ENCODE measurements around the gene MRPS30. TPM values are rescaled to one million over a fixed set of nuclear protein-coding genes. Genes with fewer than 3 reads are reported as not detected.

Gene MRPS30
- total RNA-seq, 1 experiment from 2014 or later: 106 TPM

DNA sequence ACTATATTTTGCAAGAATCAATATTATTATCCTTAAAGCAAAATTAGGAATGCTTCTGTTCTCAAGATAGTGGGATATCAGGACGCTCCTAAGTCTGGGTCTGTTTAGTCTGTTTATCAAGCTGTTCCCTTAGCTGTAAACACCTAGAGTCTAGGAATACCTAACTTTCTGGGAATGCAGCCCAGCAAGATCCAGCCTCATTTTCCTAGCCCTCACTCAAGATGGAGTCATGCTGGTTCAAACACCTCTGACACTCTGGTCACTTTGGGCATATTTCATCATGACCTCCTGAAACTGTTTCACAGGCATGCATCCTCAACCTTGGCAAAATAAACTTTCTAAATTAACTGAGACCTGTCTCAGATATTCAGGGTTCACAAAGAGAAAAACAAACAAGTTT lies 14.4 kb upstream of the MRPS30 start:
- CTCF ChIA-PET: no interaction called here
- Histone ChIP-seq H4K20me1 (ENCODE audit: insufficient read depth) (no peaks in the 10 kb centered on the region), H3F3A (ENCODE audit: insufficient read depth, low read depth) (no peaks in the 10 kb centered on the region), H3K9me3 (ENCODE audit: insufficient read depth, low read depth) (peaks cover 6% of the 10 kb centered on the region; the same call in 1 of the 2 replicates), H3K36me3 (ENCODE audit: low read depth) (no peaks in the 10 kb centered on the region), H3K9me2 (ENCODE audit: insufficient read depth) (no peaks in the 10 kb centered on the region), H2AFZ (no peak overlapping the region), H3K4me1 (replicated peaks; ENCODE audit: insufficient read depth) (peaks cover 6% of the 10 kb centered on the region; the same call in 1 of the 2 replicates), H3K4me3 (no peak overlapping the region), H3K27me3 (ENCODE audit: insufficient read depth, low read depth) (no peaks in the 10 kb centered on the region), H3K27ac (no peak overlapping the region), H3K79me2 (ENCODE audit: low read depth) (no peaks in the 10 kb centered on the region), H3K4me2 (no peak overlapping the region)
- no TSS peak for BruUV-seq (replicated peaks)
- TF ChIP-seq EZH2 (IDR thresholded peaks at IDR 0.05; ENCODE audit: low read depth): no peak
- TF ChIP-seq, protein P1, sequence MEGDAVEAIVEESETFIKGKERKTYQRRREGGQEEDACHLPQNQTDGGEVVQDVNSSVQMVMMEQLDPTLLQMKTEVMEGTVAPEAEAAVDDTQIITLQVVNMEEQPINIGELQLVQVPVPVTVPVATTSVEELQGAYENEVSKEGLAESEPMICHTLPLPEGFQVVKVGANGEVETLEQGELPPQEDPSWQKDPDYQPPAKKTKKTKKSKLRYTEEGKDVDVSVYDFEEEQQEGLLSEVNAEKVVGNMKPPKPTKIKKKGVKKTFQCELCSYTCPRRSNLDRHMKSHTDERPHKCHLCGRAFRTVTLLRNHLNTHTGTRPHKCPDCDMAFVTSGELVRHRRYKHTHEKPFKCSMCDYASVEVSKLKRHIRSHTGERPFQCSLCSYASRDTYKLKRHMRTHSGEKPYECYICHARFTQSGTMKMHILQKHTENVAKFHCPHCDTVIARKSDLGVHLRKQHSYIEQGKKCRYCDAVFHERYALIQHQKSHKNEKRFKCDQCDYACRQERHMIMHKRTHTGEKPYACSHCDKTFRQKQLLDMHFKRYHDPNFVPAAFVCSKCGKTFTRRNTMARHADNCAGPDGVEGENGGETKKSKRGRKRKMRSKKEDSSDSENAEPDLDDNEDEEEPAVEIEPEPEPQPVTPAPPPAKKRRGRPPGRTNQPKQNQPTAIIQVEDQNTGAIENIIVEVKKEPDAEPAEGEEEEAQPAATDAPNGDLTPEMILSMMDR (conservative IDR thresholded peaks at IDR 0.05): no peak
- intact Hi-C loops (cut with micrococcal nuclease; ENCODE audit: unreplicated experiment): no loop called here
- DNase-seq: no peak
- POLR2A ChIA-PET (ENCODE audit: unreplicated experiment): no interaction called here

DNA sequence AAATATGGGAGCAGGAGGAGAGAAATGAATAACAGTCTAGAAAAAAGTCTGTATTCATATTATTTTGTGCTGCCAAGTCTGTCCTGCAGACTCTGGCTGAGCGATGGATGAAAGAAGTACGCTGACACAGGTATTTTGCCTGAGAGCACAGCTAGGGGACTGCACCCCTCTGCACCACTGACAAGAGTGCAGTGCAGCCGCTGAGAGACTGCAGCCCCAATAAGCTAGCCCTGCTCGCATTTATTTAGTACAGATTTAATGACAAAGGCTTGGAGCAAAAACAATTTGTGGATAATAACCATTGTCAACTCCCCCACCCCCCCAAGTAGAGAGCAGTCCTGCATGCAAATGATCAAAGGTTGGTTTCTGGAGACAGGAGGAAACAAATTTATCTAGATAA lies 13.3 kb upstream of the MRPS30 start:
- H3K36me3 ChIP-seq (ENCODE audit: low read depth): no peaks in the 10 kb centered on the region

DNA sequence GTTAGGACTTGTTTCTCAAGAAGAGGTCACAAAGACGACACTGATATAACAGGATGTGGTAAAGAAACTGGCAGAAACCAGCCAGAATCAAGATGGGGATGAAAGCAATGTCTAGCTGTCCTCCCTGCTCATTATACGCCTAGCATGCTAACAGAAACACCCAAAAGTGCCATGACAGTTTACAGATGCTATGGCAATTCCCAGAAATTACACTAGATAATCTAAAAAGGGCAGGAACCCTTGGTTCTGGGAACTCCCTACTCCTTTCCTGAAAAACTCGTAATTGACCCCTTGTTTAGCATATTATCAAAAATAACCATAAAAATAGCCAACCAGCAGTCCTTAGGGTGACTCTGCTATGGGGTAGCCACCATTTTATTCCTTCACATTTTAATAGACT lies 10.9 kb upstream of the MRPS30 start:
- Histone ChIP-seq H3K36me3 (ENCODE audit: low read depth) (no peaks in the 10 kb centered on the region), H4K20me1 (ENCODE audit: insufficient read depth) (no peaks in the 10 kb centered on the region), H3K27me3 (ENCODE audit: insufficient read depth, low read depth) (no peaks in the 10 kb centered on the region), H3K4me3 (no peak overlapping the region), H3F3A (ENCODE audit: insufficient read depth, low read depth) (no peaks in the 10 kb centered on the region), H3K27ac (no peak overlapping the region), H3K4me1 (replicated peaks; ENCODE audit: insufficient read depth) (no peaks in the 10 kb centered on the region), H3K9me3 (ENCODE audit: insufficient read depth, low read depth) (peaks cover 6% of the 10 kb centered on the region; the same call in 1 of the 2 replicates), H3K79me2 (ENCODE audit: low read depth) (no peaks in the 10 kb centered on the region), H2AFZ (no peak overlapping the region), H3K9me2 (ENCODE audit: insufficient read depth) (no peaks in the 10 kb centered on the region), H3K4me2 (no peak overlapping the region)
- TF ChIP-seq, protein P1 (conservative IDR thresholded peaks at IDR 0.05): no peak
- no peak for TF ChIP-seq EZH2 (IDR thresholded peaks at IDR 0.05; ENCODE audit: low read depth)
- ChIA-PET CTCF (no interaction called here), POLR2A (ENCODE audit: unreplicated experiment) (no interaction called here)
- no peak for DNase-seq
- intact Hi-C loops (cut with micrococcal nuclease; ENCODE audit: unreplicated experiment): no loop called here
- BruUV-seq (replicated peaks): no TSS peak

More for the DNA sequence above, 13.3 kb upstream of the MRPS30 start:
- H3K9me2 ChIP-seq (ENCODE audit: insufficient read depth): no peaks in the 10 kb centered on the region
- no peaks in the 10 kb centered on the region for H3F3A ChIP-seq (ENCODE audit: insufficient read depth, low read depth)
- no peaks in the 10 kb centered on the region for H4K20me1 ChIP-seq (ENCODE audit: insufficient read depth)
- ChIA-PET CTCF (no interaction called here), POLR2A (ENCODE audit: unreplicated experiment) (no interaction called here)
- H3K4me3 ChIP-seq: no peak overlapping the region
- no peak for DNase-seq
- H3K79me2 ChIP-seq (ENCODE audit: low read depth): no peaks in the 10 kb centered on the region
- H3K9me3 ChIP-seq (ENCODE audit: insufficient read depth, low read depth): peaks cover 6% of the 10 kb centered on the region; the same call in 1 of the 2 replicates
- intact Hi-C loops (cut with micrococcal nuclease; ENCODE audit: unreplicated experiment): no loop called here
- no peak for TF ChIP-seq EZH2 (IDR thresholded peaks at IDR 0.05; ENCODE audit: low read depth)
- TF ChIP-seq, protein P1 (conservative IDR thresholded peaks at IDR 0.05): no peak
- no peaks in the 10 kb centered on the region for H3K4me1 ChIP-seq (replicated peaks; ENCODE audit: insufficient read depth)
- no peak overlapping the region for H3K4me2 ChIP-seq
- no peak overlapping the region for H2AFZ ChIP-seq
- H3K27me3 ChIP-seq (ENCODE audit: insufficient read depth, low read depth): no peaks in the 10 kb centered on the region
- BruUV-seq (replicated peaks): no TSS peak
- no peak overlapping the region for H3K27ac ChIP-seq
